ENCODE data around the gene KCNQ4.

The KCNQ4 gene

GRCh38 chr1:40825996-40826395 lies 42.4 kb downstream of the KCNQ4 start:
- H3K27me3 ChIP-seq (ENCODE audit: insufficient read depth, poor library complexity, severe bottlenecking) = no peaks in the 10 kb centered on the region
- TF ChIP-seq SPI1 (IDR thresholded peaks at IDR 0.05; ENCODE audit: borderline replicate concordance, low read depth) (no peak), GABPA (IDR thresholded peaks at IDR 0.05; ENCODE audit: low read depth) (no peak), POLR2AphosphoS5 (IDR thresholded peaks at IDR 0.05; ENCODE audit: low read depth) (no peak), REST (IDR thresholded peaks at IDR 0.05; ENCODE audit: insufficient replicate concordance, low read depth) (no peak)
- TF ChIP-seq, protein P1, sequence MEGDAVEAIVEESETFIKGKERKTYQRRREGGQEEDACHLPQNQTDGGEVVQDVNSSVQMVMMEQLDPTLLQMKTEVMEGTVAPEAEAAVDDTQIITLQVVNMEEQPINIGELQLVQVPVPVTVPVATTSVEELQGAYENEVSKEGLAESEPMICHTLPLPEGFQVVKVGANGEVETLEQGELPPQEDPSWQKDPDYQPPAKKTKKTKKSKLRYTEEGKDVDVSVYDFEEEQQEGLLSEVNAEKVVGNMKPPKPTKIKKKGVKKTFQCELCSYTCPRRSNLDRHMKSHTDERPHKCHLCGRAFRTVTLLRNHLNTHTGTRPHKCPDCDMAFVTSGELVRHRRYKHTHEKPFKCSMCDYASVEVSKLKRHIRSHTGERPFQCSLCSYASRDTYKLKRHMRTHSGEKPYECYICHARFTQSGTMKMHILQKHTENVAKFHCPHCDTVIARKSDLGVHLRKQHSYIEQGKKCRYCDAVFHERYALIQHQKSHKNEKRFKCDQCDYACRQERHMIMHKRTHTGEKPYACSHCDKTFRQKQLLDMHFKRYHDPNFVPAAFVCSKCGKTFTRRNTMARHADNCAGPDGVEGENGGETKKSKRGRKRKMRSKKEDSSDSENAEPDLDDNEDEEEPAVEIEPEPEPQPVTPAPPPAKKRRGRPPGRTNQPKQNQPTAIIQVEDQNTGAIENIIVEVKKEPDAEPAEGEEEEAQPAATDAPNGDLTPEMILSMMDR (IDR thresholded peaks at IDR 0.05; ENCODE audit: insufficient read depth, low read length) = no peak
- no peak overlapping the region; the same call in 1 of the 2 replicates for H3K27ac ChIP-seq (replicated peaks)
- no peak overlapping the region for H3K4me3 ChIP-seq (replicated peaks; ENCODE audit: insufficient read depth, low read length)
- peak in 1 of 2 experiments; percentile 28 for DNase-seq (ENCODE audit: low read depth in 1 of 2, low spot score in 1 of 2)

GRCh38 chr1:40829631-40830245 lies 46.2 kb downstream of the KCNQ4 start:
- no peak overlapping the region for H3K4me3 ChIP-seq (replicated peaks; ENCODE audit: insufficient read depth, low read length)
- no peak for DNase-seq (ENCODE audit: low read depth in 1 of 2, low spot score in 1 of 2)
- no peak for TF ChIP-seq REST (IDR thresholded peaks at IDR 0.05; ENCODE audit: insufficient replicate concordance, low read depth)
- TF ChIP-seq, protein P1 (IDR thresholded peaks at IDR 0.05; ENCODE audit: insufficient read depth, low read length) = no peak
- no peak for TF ChIP-seq POLR2AphosphoS5 (IDR thresholded peaks at IDR 0.05; ENCODE audit: low read depth)
- TF ChIP-seq GABPA (IDR thresholded peaks at IDR 0.05; ENCODE audit: low read depth) = no peak
- TF ChIP-seq SPI1 (IDR thresholded peaks at IDR 0.05; ENCODE audit: borderline replicate concordance, low read depth) = no peak
- no peak overlapping the region for H3K27ac ChIP-seq (replicated peaks)
- H3K27me3 ChIP-seq (ENCODE audit: insufficient read depth, poor library complexity, severe bottlenecking) = no peaks in the 10 kb centered on the region

DNA sequence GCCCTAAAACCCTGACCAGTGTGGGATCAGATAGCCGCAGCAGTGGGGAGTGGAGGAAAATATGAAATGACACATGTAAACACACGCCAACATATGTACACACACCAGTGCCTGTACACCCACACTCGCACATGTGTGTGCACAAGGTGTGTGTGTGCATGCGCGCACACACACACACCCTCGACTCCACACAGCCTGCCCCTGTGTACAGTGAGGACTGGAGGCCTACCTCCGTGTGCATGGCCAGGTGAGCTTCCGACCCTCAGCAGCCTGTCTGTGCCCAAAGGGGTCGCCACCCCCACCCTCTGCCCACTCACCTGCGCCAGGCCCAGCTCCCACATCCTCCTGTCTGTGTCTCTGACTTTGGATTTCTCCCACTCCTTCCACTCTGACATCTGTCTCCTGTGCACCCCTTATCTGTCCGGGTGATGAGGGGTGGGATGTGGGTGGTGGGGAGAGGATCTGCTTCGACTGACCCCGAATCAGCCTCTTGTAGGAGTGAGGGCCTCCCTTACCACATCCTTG lies 46.9 kb downstream of the KCNQ4 start:
- no peak overlapping the region for H3K27ac ChIP-seq (replicated peaks)
- DNase-seq (ENCODE audit: low read depth in 1 of 2, low spot score in 1 of 2) = no peak
- TF ChIP-seq POLR2AphosphoS5 (IDR thresholded peaks at IDR 0.05; ENCODE audit: low read depth) (no peak), REST (IDR thresholded peaks at IDR 0.05; ENCODE audit: insufficient replicate concordance, low read depth) (no peak), SPI1 (IDR thresholded peaks at IDR 0.05; ENCODE audit: borderline replicate concordance, low read depth) (no peak), GABPA (IDR thresholded peaks at IDR 0.05; ENCODE audit: low read depth) (no peak)
- TF ChIP-seq, protein P1 (IDR thresholded peaks at IDR 0.05; ENCODE audit: insufficient read depth, low read length) = no peak

More for the DNA sequence above, 46.9 kb downstream of the KCNQ4 start:
- Histone ChIP-seq H3K27me3 (ENCODE audit: insufficient read depth, poor library complexity, severe bottlenecking) (no peaks in the 10 kb centered on the region), H3K4me3 (replicated peaks; ENCODE audit: insufficient read depth, low read length) (no peak overlapping the region)
